WTC11 (cell line): ENCODE data around the gene GALNT9. TPM values are rescaled to one million over a fixed set of nuclear protein-coding genes. Genes with fewer than 3 reads are reported as not detected.

Experiments
- ATAC-seq: fragments of 200-7000 bp; cut with Tn5 transposase; 2 replicates; pipeline ENCODE4 v1.10.0; 2021; ENCODE audit warnings: mild to moderate bottlenecking, moderate library complexity
- CTCF ChIA-PET: fragments of 300-600 bp; sonication (Branson Sonifier 250); formaldehyde crosslinking; loops from one replicate; lab custom pipeline; 2021; ENCODE audit warnings: antibody characterized with exemption; lab: Charles Lee
- POLR2A ChIA-PET: fragments of 350-600 bp; sonication (Branson Sonifier 250); formaldehyde crosslinking; loops from one replicate; lab custom pipeline; 2021; ENCODE audit warnings: antibody characterized with exemption; lab: Charles Lee
- DNase-seq: peaks from one replicate; pipeline ENCODE4 v3.0.0; 2021; ENCODE audit warnings: low spot score
- H3K27ac Mint-ChIP-seq: 2 replicates; pipeline ENCODE4 v1.8.0; 2021; ENCODE audit warnings: mixed read lengths
- H3K27me3 Mint-ChIP-seq: 2 replicates; pipeline ENCODE4 v1.8.0; 2021; ENCODE audit warnings: low read depth, mild to moderate bottlenecking, moderate library complexity, mixed read lengths
- H3K36me3 Mint-ChIP-seq: 2 replicates; pipeline ENCODE4 v1.8.0; 2021; ENCODE audit warnings: mixed read lengths
- H3K4me1 Mint-ChIP-seq: 2 replicates; pipeline ENCODE4 v1.8.0; 2022; ENCODE audit warnings: mixed read lengths
- H3K4me3 Mint-ChIP-seq: 2 replicates; pipeline ENCODE4 v1.8.0; 2021; ENCODE audit warnings: mild to moderate bottlenecking, moderate library complexity, mixed read lengths
- H3K9me3 Mint-ChIP-seq: 2 replicates; pipeline ENCODE4 v1.8.0; 2021; ENCODE audit warnings: mixed read lengths
- CDX4 ChIP-seq: fragments of 250-450 bp; sonication (Bioruptor Pico); IDR thresholded peaks from 2 replicates; pipeline ENCODE4 v1.9.0; 2021; ENCODE audit warnings: moderate library complexity, mild to moderate bottlenecking, inconsistent platforms, borderline replicate concordance
- ELF4 ChIP-seq: sonication (generic); formaldehyde crosslinking; IDR thresholded peaks from 2 replicates; pipeline ENCODE4 v1.8.1; 2022; ENCODE audit warnings: low read depth, mild to moderate bottlenecking, moderate library complexity, missing genetic modification reagents
- FOXP1 ChIP-seq: sonication (generic); formaldehyde crosslinking; IDR thresholded peaks from 2 replicates; pipeline ENCODE4 v1.8.0; 2022; ENCODE audit warnings: missing genetic modification reagents, mild to moderate bottlenecking, moderate library complexity, borderline replicate concordance
- NFYB ChIP-seq: sonication (generic); formaldehyde crosslinking; conservative IDR thresholded peaks from 2 replicates; pipeline ENCODE4 v1.8.0; 2022; ENCODE audit warnings: low read depth, missing genetic modification reagents
- NR1H2 ChIP-seq: sonication (generic); formaldehyde crosslinking; IDR thresholded peaks from 2 replicates; pipeline ENCODE4 v1.9.0; 2021; ENCODE audit warnings: mild to moderate bottlenecking, moderate library complexity, missing genetic modification reagents
- PRRX2 ChIP-seq: fragments of 250-450 bp; sonication (Bioruptor Pico); IDR thresholded peaks from 2 replicates; pipeline ENCODE4 v1.8.0; 2021; ENCODE audit warnings: mild to moderate bottlenecking
- TCF7 ChIP-seq: sonication (generic); formaldehyde crosslinking; IDR thresholded peaks from 2 replicates; pipeline ENCODE4 v1.8.0; 2022; ENCODE audit warnings: mild to moderate bottlenecking, low read depth, missing genetic modification reagents, moderate library complexity
- TP53 ChIP-seq: sonication (generic); formaldehyde crosslinking; IDR thresholded peaks from 2 replicates; pipeline ENCODE4 v1.8.1; 2023; ENCODE audit warnings: mild to moderate bottlenecking, missing genetic modification reagents
- ZNF317 ChIP-seq: sonication (generic); formaldehyde crosslinking; IDR thresholded peaks from 2 replicates; pipeline ENCODE4 v1.8.1; 2023; ENCODE audit warnings: low read depth, mild to moderate bottlenecking, moderate library complexity, missing genetic modification reagents, borderline replicate concordance
- ZNF532 ChIP-seq: fragments of 250-450 bp; sonication (Bioruptor Pico); IDR thresholded peaks from 2 replicates; pipeline ENCODE4 v1.9.0; 2021; ENCODE audit warnings: mild to moderate bottlenecking, borderline replicate concordance
- total RNA-seq: library from RNA; stranded (reverse); gene quantifications from 3 replicates; pipeline ENCODE4 v1.2.3, GENCODE V29; 2021
- TF ChIP-seq, protein P1 (sequence below): sonication (generic); formaldehyde crosslinking; conservative IDR thresholded peaks from 2 replicates; pipeline ENCODE4 v1.8.1; 2022; ENCODE audit warnings: mild to moderate bottlenecking, missing genetic modification reagents
- TF ChIP-seq, protein P2 (sequence below): sonication (generic); formaldehyde crosslinking; IDR thresholded peaks from 2 replicates; pipeline ENCODE4 v1.8.1; 2023; ENCODE audit warnings: mild to moderate bottlenecking, missing genetic modification reagents
- TF ChIP-seq, protein P3 (sequence below): fragments of 200-600 bp; IDR thresholded peaks from 2 replicates; pipeline ENCODE4 v1.8.0; 2022; ENCODE audit warnings: antibody characterized with exemption

GALNT9 gene
- total RNA-seq, 1 experiment from 2014 or later, result 0.90 TPM

DNA sequence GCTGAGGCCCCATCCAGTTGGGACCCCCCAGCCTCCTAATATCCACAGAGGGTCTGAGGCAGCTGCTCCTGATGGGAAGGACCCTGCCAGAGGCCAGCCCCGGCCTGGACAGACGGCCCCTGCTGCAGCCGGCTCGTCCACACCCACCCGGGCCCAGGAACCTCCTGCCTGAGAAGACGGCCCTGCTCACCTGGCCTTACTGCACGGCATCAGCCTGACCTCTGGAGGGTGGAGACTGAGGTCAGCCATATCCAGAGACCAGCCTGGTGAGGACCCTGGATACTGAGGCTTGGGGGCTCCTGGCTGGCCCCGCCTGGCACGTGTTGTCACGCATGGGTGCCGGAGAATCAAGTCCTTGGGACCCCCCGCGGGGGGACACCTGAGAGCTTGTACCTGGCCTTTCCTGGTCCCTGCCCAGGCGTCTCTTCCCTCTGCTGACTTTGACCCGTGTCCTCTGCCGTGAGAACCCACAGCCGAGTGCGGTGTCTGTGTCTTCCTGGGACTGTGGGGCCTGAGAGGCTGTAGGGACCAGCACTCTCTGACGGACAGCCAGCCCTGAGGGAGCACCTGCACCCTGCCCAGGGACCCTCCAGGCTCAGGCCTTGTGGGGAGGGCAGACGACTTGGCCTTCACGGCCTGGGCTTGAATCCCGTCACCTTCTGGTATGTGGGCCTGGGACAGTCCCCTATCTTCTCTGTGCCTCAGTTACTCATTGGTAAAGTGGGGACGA, 127.8 kb downstream of the GALNT9 start:
- no peak for DNase-seq
- ChIA-PET POLR2A (no interaction called here), CTCF (no interaction called here)
- Mint-ChIP-seq H3K4me1 (no peaks in the 10 kb centered on the region), H3K27me3 (peaks cover 51% of the 10 kb centered on the region), H3K27ac (no peak overlapping the region), H3K4me3 (no peak overlapping the region), H3K36me3 (no peaks in the 10 kb centered on the region), H3K9me3 (no peaks in the 10 kb centered on the region)
- ATAC-seq, result no peak
- TF ChIP-seq FOXP1, result no peak
- TF ChIP-seq, protein P1, sequence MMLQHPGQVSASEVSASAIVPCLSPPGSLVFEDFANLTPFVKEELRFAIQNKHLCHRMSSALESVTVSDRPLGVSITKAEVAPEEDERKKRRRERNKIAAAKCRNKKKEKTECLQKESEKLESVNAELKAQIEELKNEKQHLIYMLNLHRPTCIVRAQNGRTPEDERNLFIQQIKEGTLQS (CRISPR knock-in tag), result no peak
- TF ChIP-seq TP53 (CRISPR knock-in tag), result no peak
- TF ChIP-seq TCF7 (CRISPR knock-in tag), result no peak
- TF ChIP-seq ELF4 (CRISPR knock-in tag), result no peak
- no peak for TF ChIP-seq NFYB (CRISPR knock-in tag)
- TF ChIP-seq, protein P2, sequence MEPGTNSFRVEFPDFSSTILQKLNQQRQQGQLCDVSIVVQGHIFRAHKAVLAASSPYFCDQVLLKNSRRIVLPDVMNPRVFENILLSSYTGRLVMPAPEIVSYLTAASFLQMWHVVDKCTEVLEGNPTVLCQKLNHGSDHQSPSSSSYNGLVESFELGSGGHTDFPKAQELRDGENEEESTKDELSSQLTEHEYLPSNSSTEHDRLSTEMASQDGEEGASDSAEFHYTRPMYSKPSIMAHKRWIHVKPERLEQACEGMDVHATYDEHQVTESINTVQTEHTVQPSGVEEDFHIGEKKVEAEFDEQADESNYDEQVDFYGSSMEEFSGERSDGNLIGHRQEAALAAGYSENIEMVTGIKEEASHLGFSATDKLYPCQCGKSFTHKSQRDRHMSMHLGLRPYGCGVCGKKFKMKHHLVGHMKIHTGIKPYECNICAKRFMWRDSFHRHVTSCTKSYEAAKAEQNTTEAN (CRISPR knock-in tag), result no peak
- TF ChIP-seq ZNF532 (CRISPR knock-in tag), result no peak
- TF ChIP-seq NR1H2 (CRISPR knock-in tag), result no peak

DNA sequence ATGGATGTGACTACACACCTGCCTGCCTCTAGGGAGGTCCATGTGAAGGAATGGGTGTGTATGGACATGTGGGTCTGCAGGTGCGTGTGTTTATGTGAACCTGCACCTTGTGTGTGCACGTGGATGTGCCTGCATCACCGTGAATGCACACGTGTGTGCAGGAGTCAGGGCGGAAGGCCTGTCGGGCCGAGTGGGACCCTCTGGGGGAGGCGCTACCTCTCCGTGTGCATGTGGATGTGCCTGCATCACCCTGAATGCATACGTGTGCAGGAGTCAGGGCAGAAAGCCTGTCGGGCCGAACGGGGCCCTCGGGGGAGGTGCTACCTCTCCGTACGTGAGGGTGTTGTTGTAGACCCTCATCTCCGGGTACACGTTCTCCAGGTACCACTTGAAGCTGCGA, 128.6 kb downstream of the GALNT9 start:
- CTCF ChIA-PET, result interaction anchor here (1.2 kb wide), 1 partner anchor 213 kb away, joined by 6 read pairs; no protein-coding TSS in a partner anchor
- H3K27me3 Mint-ChIP-seq, result peaks cover 47% of the 10 kb centered on the region
- TF ChIP-seq, protein P2 (CRISPR knock-in tag), result no peak
- TF ChIP-seq ZNF317 (CRISPR knock-in tag), result no peak
- TF ChIP-seq PRRX2 (CRISPR knock-in tag), result no peak
- TF ChIP-seq, protein P3, sequence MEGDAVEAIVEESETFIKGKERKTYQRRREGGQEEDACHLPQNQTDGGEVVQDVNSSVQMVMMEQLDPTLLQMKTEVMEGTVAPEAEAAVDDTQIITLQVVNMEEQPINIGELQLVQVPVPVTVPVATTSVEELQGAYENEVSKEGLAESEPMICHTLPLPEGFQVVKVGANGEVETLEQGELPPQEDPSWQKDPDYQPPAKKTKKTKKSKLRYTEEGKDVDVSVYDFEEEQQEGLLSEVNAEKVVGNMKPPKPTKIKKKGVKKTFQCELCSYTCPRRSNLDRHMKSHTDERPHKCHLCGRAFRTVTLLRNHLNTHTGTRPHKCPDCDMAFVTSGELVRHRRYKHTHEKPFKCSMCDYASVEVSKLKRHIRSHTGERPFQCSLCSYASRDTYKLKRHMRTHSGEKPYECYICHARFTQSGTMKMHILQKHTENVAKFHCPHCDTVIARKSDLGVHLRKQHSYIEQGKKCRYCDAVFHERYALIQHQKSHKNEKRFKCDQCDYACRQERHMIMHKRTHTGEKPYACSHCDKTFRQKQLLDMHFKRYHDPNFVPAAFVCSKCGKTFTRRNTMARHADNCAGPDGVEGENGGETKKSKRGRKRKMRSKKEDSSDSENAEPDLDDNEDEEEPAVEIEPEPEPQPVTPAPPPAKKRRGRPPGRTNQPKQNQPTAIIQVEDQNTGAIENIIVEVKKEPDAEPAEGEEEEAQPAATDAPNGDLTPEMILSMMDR, result no peak
- no peak for TF ChIP-seq CDX4

More for the DNA sequence above, 128.6 kb downstream of the GALNT9 start:
- Mint-ChIP-seq H3K36me3 (no peaks in the 10 kb centered on the region), H3K9me3 (no peaks in the 10 kb centered on the region), H3K4me3 (no peak overlapping the region), H3K4me1 (no peaks in the 10 kb centered on the region), H3K27ac (no peak overlapping the region)
- no peak for DNase-seq
- ATAC-seq, result no peak
- POLR2A ChIA-PET, result no interaction called here
